Thoracic aorta (tissue), 2 donors: Measurements from ENCODE around the gene PIGN. TPM values are rescaled to one million over a fixed set of nuclear protein-coding genes. Genes with fewer than 3 reads are reported as not detected.

Source experiments
- ATAC-seq: fragments of 150-250 bp; one replicate; pipeline ENCODE4 v1.8.0; 2017; ENCODE audit warnings: low read depth; ENCODE audit not compliant: insufficient number of reproducible peaks, low FRiP score
- DNase-seq: peaks from one replicate; pipeline ENCODE4 v3.0.0-alpha.2; 2020; ENCODE audit warnings: low spot score
- H3K27ac ChIP-seq, 2 donors: fragments of 200-600 bp; sonication (generic); 1 replicate in 1 of 2; 2 replicates in 1 of 2; pipeline ENCODE4 v1.5.1; 2016; ENCODE audit warnings: mild to moderate bottlenecking in 2 of 2, moderate library complexity in 2 of 2
- H3K27me3 ChIP-seq: fragments of 200-600 bp; sonication (generic); replicated peaks from 2 replicates; pipeline ENCODE4 v1.6.0; 2016; ENCODE audit warnings: mild to moderate bottlenecking; ENCODE audit not compliant: insufficient read depth
- H3K36me3 ChIP-seq: fragments of 200-600 bp; sonication (generic); one replicate; pipeline ENCODE4 v1.5.1; 2016
- H3K4me1 ChIP-seq, 2 donors: fragments of 200-600 bp; sonication (generic); 1 replicate in 1 of 2; 2 replicates in 1 of 2; pipeline versions ENCODE4 v1.5.1 to v1.6.0; 2016; ENCODE audit warnings: low read depth in 2 of 2, mild to moderate bottlenecking in 1 of 2; ENCODE audit not compliant: control insufficient read depth in 1 of 2
- H3K4me3 ChIP-seq: fragments of 200-600 bp; sonication (generic); 2 replicates; pipeline ENCODE4 v1.5.1; 2016; ENCODE audit warnings: mild to moderate bottlenecking
- H3K9me3 ChIP-seq: fragments of 200-600 bp; sonication (generic); 2 replicates; pipeline ENCODE4 v1.5.1; 2016
- CTCF ChIP-seq: fragments of 200-600 bp; sonication (generic); IDR thresholded peaks from one replicate; pipeline ENCODE4 v1.5.1; 2019; ENCODE audit warnings: antibody characterized with exemption
- total RNA-seq, 2 donors: library from RNA; depleted of rRNA; stranded (reverse); fragments of >200 nt; gene quantifications; one replicate each; pipeline versions ENCODE4 v1.1.0 to v1.2.3, GENCODE V29; 2016

PIGN gene
- total RNA-seq, 2 donors from 2014 or later, result 24.2 to 31.8 TPM

GRCh38 chr18:62091487-62092120 lies 95.3 kb downstream of the PIGN start:
- no peak for TF ChIP-seq CTCF
- ATAC-seq, result no peak
- no peaks in the 10 kb centered on the region for H3K9me3 ChIP-seq
- H3K27me3 ChIP-seq, result no peaks in the 10 kb centered on the region
- H3K4me1 ChIP-seq, result no peaks in the 10 kb centered on the region
- DNase-seq, result no peak
- H3K36me3 ChIP-seq, result no peaks in the 10 kb centered on the region
- no peak overlapping the region for H3K4me3 ChIP-seq
- no peak overlapping the region for H3K27ac ChIP-seq

GRCh38 chr18:62089174-62089573 lies 97.7 kb downstream of the PIGN start:
- no peaks in the 10 kb centered on the region for H3K36me3 ChIP-seq
- no peak for DNase-seq

GRCh38 chr18:62088156-62088555 lies 98.7 kb downstream of the PIGN start:
- DNase-seq (no peak), ATAC-seq (no peak)
- Histone ChIP-seq H3K4me3 (no peak overlapping the region), H3K27ac (no peak overlapping the region), H3K36me3 (no peaks in the 10 kb centered on the region), H3K27me3 (no peaks in the 10 kb centered on the region), H3K9me3 (no peaks in the 10 kb centered on the region), H3K4me1 (no peaks in the 10 kb centered on the region)
- no peak for TF ChIP-seq CTCF

More at GRCh38 chr18:62089174-62089573, 97.7 kb downstream of the PIGN start:
- Histone ChIP-seq H3K27ac (no peak overlapping the region), H3K9me3 (no peaks in the 10 kb centered on the region), H3K4me3 (no peak overlapping the region), H3K4me1 (no peaks in the 10 kb centered on the region), H3K27me3 (no peaks in the 10 kb centered on the region)
- no peak for TF ChIP-seq CTCF
- ATAC-seq, result no peak

- H3K27ac ChIP-seq, result no peak overlapping the region
- H3K36me3 ChIP-seq, result no peaks in the 10 kb centered on the region
- DNase-seq, result no peak
- no peaks in the 10 kb centered on the region for H3K9me3 ChIP-seq
- no peaks in the 10 kb centered on the region for H3K4me1 ChIP-seq
- no peak overlapping the region for H3K4me3 ChIP-seq
- ATAC-seq, result no peak
- TF ChIP-seq CTCF, result no peak
- H3K27me3 ChIP-seq, result no peaks in the 10 kb centered on the region
Observed at GRCh38 chr18:62085756-62086155, 101.1 kb downstream of the PIGN start.

- TF ChIP-seq CTCF, result no peak
- Histone ChIP-seq H3K27me3 (no peaks in the 10 kb centered on the region), H3K4me1 (no peaks in the 10 kb centered on the region), H3K27ac (no peak overlapping the region), H3K9me3 (no peaks in the 10 kb centered on the region), H3K36me3 (no peaks in the 10 kb centered on the region), H3K4me3 (no peak overlapping the region)
- ATAC-seq (no peak), DNase-seq (no peak)
Observed at GRCh38 chr18:62081761-62082294, 105.0 kb downstream of the PIGN start.
